ENCODE data around the gene CADPS2.

Gene CADPS2

GRCh38 chr7:122397381-122397780, 488.9 kb downstream of the CADPS2 start:
- no peak for DNase-seq (ENCODE audit: low read depth in 4 of 4, low spot score in 1 of 4)

- no peak for DNase-seq (ENCODE audit: low read depth in 4 of 4, low spot score in 1 of 4)
Observed at GRCh38 chr7:122394512-122394911, 491.7 kb downstream of the CADPS2 start.

GRCh38 chr7:122384528-122384927, 501.7 kb downstream of the CADPS2 start:
- no peak for DNase-seq (ENCODE audit: low read depth in 4 of 4, low spot score in 1 of 4)

GRCh38 chr7:122383934-122384333, 502.3 kb downstream of the CADPS2 start:
- no peak for DNase-seq (ENCODE audit: low read depth in 4 of 4, low spot score in 1 of 4)

GRCh38 chr7:122380992-122381391, 505.3 kb downstream of the CADPS2 start:
- DNase-seq (ENCODE audit: low read depth in 4 of 4, low spot score in 1 of 4) = no peak

- DNase-seq (ENCODE audit: low read depth in 4 of 4, low spot score in 1 of 4) = no peak
Observed at GRCh38 chr7:122379491-122379890, 506.8 kb downstream of the CADPS2 start.

- DNase-seq (ENCODE audit: low read depth in 4 of 4, low spot score in 1 of 4) = no peak
Observed at GRCh38 chr7:122369756-122370155, 516.5 kb downstream of the CADPS2 start.

GRCh38 chr7:122364761-122365280, 521.4 kb downstream of the CADPS2 start:
- DNase-seq (ENCODE audit: low read depth in 4 of 4, low spot score in 1 of 4) = no peak

GRCh38 chr7:122363144-122363543, 523.1 kb downstream of the CADPS2 start:
- DNase-seq (ENCODE audit: low read depth in 4 of 4, low spot score in 1 of 4) = no peak

GRCh38 chr7:122362473-122362872, 523.8 kb downstream of the CADPS2 start:
- no peak for DNase-seq (ENCODE audit: low read depth in 4 of 4, low spot score in 1 of 4)

GRCh38 chr7:122354656-122355055, 531.6 kb downstream of the CADPS2 start:
- no peak for DNase-seq (ENCODE audit: low read depth in 4 of 4, low spot score in 1 of 4)

GRCh38 chr7:122352454-122352853, 533.8 kb downstream of the CADPS2 start:
- no peak for DNase-seq (ENCODE audit: low read depth in 4 of 4, low spot score in 1 of 4)

- no peak for DNase-seq (ENCODE audit: low read depth in 4 of 4, low spot score in 1 of 4)
Observed at GRCh38 chr7:122350701-122351100, 535.6 kb downstream of the CADPS2 start.

GRCh38 chr7:122344303-122344620, 542.0 kb downstream of the CADPS2 start:
- DNase-seq (ENCODE audit: low read depth in 4 of 4, low spot score in 1 of 4) = no peak

GRCh38 chr7:122343601-122344302, 542.5 kb downstream of the CADPS2 start:
- DNase-seq (ENCODE audit: low read depth in 4 of 4, low spot score in 1 of 4) = no peak

GRCh38 chr7:122340427-122340826, 545.8 kb downstream of the CADPS2 start:
- DNase-seq (ENCODE audit: low read depth in 4 of 4, low spot score in 1 of 4) = no peak

- DNase-seq (ENCODE audit: low read depth in 4 of 4, low spot score in 1 of 4) = no peak
Observed at GRCh38 chr7:122339145-122339904, 546.9 kb downstream of the CADPS2 start.

- DNase-seq (ENCODE audit: low read depth in 4 of 4, low spot score in 1 of 4) = no peak
Observed at GRCh38 chr7:122337011-122337410, 549.2 kb downstream of the CADPS2 start.

GRCh38 chr7:122329145-122329802, 557.0 kb downstream of the CADPS2 start:
- DNase-seq (ENCODE audit: low read depth in 4 of 4, low spot score in 1 of 4) = no peak

- no peak for DNase-seq (ENCODE audit: low read depth in 4 of 4, low spot score in 1 of 4)
Observed at GRCh38 chr7:122327969-122328368, 558.3 kb downstream of the CADPS2 start.

- no peak for DNase-seq (ENCODE audit: low read depth in 4 of 4, low spot score in 1 of 4)
Observed at GRCh38 chr7:122316467-122317388, 569.5 kb downstream of the CADPS2 start.
